ENCODE measurements around the gene SEMA6A. TPM values are rescaled to one million over a fixed set of nuclear protein-coding genes. Genes with fewer than 3 reads are reported as not detected.

Gene SEMA6A
- polyA plus RNA-seq, 10 donors = 32.9 to 60.2 (median 50.4) TPM

DNA sequence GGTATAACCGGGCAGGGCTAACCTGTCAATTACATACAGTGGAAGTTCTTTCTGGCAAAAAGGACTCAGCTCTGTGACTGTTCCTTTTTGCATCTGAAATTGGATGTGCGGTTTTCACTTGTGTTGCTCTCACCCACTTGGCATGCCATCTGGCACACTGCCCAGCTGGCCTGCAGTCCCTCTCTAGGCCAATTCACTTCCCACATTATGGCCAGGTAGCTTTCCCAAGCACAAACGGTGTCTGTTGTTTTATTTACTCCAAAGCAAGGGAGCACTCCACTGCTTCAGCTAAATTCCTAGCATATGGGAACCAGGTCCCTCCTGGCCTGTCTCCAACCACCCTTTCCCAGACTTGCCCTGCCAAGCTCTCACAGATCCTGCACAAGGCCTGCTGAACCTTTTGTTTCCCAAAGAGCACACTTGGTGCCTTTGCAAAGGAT lies 132.5 kb downstream of the SEMA6A start:
- DNase-seq = peak; percentile 43 to 55 (median 45)

DNA sequence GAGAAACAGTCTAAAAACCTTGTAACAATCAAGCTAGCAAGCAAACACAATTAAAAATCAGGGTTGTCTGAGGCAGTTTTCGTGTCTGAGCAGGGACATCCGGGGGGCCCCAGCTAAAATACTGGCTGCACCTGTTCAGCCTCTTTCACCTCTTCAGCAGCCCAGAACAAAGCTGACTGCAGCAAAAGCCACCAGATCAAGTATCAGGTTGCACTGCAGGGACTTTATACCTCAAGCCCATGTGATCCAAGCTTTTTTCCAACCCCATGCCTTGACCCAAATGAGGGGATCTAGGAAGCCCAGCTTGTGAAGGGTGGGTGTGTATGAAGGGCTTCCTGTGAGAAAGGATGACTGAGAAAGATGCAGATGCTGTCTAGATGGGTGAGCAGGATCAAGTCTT lies 133.4 kb downstream of the SEMA6A start:
- peak in 2 of 3 donors; percentile 25 to 37 for DNase-seq

DNA sequence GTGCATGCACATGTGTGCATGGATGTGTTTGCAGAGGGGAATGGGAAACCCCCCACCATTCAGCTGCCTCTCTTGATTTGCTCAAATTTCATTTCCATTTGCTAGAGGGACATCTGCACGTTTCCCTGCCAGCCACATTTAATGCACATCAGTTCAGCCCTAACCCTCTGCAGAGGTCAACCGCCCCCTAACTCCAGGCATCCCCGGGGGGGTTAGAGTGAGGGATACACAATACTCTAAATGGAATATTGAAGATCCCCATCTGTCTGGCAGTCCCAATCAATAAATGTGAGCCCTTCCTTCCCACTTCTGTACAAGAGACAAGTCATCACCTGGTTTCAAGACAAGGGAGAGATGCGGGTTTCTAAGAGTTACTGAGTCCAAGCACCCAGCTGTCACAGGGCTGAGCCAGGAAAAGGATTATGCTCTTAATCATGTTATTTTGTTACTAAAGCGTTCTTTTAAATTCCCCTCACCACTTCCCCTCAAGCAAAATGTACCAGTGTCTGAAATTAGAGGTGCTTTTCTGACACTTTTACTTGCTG lies 134.1 kb downstream of the SEMA6A start:
- peak in 2 of 3 donors; percentile 53 to 74 for DNase-seq

DNA sequence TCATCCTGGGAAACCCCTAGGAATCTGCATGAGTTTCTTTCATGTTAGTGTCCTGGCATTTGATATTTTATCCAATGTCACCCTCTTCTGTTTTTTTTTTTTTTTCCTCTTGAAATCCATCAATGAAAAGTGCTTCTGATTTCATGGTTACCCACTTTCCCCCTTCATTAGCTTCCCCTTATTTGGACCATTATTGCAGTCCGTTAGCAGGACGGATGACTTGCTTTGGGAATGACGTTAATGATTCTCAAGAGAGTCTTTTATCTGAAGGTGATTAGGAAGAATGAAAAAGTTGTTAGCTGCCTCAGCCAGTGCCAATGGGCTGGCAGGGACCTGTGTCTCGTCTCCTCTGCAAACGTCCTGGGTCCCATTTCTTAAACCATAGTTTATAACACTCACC lies 134.7 kb downstream of the SEMA6A start:
- no peak for DNase-seq

DNA sequence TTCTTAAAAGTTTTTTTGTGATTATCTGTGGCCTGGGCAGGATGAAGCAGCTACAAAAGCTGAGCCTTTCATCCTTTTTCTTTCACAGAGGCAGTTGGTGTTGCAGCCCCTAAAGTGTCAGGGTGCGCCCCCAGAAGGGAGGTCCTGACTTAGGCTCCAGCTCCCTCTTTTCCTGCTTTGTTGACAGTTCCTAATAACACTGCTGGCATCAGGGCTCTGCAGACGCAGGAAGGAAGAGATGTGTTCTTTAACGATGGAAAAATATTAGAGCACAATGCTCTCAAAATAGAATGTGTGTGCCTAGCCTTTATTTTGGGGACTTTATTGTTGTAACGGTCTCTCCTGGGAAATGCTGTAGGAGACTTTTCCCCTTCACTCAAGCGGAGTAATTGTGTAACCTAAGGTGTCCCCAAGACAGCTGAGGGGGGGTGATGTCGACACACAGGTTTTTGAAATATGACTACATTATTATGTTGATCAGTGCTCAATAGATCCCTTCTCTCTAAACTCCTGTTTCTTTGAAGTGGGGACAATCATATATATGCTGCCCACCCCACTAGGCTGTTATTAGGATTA lies 135.6 kb downstream of the SEMA6A start:
- no peak for DNase-seq

DNA sequence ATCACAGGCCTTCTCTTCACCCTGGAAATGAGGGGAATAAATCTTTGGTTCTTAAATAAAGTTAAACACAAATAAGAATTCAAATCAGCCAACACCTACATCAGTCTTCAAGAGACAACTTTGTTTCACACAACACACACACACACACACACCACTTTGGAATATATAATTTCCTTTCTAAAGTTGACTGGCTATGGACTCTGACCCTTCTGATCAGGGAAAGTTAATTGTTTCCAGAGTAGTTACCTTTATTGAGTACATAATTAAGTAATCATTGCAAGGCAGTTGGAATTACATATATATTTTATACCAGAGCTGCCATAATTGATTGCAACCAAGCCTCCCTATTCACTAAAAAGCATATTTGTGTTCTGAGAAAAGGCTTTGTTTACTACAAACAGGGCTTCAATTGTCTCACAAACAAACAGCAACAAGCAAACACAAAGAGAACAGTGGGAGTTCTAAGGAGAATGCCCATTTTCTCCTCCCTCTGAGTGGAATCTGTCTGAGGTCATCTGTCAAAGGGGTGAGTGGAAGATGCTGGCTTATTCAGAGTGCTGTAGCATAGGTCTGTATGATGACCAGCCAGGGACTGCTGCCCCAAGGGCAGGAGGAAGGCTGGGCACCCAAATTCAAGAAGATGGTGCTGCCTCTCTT lies 136.6 kb downstream of the SEMA6A start:
- DNase-seq = no peak

DNA sequence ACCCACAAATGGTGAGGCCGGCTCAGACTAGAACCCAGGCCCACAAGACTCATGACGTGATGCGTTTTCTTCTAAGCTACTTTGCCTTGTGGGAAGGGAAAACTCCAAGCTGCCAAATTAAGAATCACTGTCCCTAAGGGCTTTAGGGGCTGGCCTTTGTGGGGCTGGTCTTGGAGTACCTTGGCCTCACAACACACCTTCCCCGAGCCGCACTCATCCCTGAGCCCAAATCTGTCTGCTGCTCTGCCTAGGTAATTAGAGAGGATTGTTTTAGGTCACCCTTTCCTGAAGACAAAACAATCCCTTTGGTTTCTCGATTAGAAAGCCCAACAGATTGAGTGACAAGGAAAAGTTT lies 137.3 kb downstream of the SEMA6A start:
- no peak for DNase-seq

DNA sequence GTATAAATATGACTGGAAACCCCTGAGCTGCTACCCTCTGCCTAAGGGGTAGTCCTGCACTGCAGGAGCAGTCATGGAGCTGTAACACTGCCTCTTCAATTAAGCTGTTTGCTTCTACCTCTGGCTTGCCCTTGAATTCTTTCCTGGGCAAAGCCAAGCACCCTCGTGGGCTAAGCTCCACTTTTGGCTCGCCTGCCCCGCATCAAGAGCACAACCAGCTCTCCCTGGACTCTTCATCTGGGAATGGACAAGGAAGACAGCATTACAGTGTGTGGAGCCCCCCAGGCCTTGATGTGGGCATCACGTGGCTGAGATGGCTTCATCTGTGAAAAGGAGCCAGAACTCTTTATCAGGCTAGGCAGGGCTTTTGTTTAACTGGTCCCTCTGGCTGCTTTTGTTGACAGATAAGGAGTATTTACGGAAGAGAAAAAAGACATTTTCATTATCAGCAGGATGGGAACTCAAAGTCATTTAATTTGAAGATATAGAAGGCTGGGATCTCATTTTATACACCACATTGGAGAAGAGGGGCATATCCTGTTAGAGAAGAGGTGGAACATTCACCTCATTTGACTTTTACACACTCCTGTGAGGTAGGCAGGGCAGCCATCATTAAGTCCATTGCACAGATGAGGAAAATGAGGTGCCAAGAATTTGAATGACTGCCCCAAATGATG lies 137.8 kb downstream of the SEMA6A start:
- DNase-seq = no peak

DNA sequence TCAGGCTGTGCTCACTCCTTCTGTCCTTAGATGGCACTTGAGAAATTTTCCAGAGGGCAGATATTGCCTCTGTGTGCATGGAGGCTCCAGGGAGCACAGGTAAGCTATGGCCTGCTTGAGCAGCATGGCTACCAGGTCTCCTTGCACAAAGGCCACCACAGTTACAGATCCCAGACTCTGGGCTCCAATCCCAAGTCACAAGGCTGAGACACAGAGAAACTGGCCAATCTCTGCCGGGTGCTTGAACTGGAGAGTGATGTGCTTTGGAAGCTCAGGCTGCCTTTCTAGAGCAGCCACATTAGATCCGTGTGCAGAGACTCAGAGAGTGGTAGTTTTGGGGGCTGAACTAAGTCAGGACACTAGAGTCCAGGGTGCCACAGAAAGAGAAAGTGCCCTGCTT lies 145.7 kb downstream of the SEMA6A start:
- DNase-seq = no peak

DNA sequence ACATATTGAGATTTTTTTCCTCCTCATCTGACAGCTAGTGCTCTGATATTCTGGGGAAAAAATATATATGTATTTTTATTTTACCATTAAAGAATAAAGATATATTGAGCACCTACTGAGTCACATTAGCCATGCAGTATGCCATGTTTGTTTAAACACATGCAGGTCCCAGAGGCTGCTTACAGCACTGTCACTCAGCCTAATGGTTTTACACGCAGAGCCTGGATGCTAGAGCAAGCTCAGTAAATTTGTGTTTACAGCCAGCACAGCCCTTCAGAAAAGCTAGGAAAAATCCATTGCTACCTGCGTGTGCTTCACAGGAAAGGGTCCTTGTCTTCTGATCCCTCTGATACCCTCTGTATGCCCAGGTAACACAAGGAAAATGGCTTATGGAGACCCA lies 146.2 kb downstream of the SEMA6A start:
- DNase-seq = no peak

DNA sequence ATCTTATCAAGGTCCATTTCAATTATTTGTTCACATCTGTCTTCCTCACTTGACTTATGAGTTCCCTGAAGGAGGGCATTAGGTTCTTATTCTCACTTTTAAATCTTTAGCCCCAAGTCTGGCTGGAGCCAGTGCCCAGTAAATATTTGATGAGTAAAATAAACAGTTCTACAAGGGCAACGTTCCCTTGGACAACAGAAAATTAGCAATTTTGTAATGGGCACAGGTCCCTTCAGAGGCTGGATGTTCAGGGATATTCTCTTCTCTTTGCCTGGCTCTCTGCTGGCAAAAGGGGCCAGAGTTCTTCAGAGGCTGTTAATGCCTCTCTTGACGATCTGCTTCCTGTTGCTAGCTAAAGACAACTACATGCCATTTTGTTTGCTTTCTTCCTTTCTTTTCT lies 149.7 kb downstream of the SEMA6A start:
- DNase-seq = no peak

DNA sequence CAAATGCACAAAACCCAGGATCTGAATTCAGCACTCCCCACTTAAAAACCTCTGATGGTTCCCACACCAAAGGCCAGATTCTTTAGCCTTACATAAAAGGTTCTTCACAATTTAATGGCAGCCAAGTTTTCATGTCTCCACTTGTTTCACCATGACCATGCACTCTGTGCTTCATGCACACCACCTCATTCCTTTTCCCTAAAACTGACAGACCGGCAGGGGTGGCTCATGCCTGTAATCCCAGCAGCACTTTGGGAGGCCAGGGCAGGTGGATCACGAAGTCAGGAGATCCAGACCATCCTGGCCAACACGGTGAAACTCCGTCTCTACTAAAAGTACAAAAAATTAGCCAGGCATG lies 150.4 kb downstream of the SEMA6A start:
- DNase-seq = no peak

DNA sequence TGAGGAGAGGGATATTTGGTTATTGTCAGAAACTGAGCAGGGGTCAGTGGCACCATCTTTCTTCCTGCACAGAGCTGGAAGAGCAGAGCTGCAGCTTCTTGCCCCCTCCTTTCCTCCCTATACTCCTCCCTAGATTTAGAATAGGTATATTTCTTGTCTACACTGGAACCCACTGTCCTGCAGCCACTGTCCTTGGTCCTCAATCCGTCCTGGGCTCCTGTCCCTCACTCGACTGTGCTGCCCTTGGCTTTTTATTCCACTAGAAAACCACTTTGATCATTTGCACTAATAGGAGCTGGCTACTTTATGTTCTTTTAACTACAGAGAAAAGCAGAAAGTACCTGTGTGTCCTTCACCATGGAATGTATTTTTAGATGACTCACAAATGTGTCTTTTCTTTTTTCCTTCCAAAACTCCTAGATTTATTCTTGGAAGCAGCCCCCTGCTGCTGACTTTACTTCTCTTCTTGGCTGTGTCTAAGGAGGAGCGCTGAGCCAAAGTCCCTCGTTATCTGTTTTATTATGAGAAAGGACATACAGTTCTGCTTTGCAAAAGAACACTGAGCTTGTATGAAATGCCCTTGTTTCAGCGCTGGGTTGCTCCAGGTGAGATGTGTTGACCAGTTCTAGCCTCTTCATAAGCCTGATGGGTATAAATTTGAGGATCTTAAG lies 150.9 kb downstream of the SEMA6A start:
- DNase-seq = no peak

DNA sequence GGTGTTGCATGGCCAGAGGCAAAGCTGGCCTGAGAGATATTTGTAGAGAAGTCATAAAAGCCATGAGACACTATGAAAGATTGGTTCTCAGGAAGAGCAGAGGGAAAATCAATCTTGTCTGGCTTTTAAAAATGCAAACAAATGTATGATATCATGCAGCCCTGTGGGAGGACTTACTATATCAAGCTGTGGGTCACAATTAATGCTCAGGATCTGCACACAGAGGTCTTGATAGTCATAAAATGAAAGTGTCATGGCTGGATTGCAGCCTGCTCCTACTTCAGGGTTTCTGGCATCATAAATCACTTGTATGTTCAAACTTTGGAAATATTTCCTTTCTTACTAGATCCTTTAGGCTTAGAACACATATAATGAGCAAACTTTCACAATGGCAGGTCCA lies 151.5 kb downstream of the SEMA6A start:
- DNase-seq = peak in 1 of 3 donors; percentile 44

DNA sequence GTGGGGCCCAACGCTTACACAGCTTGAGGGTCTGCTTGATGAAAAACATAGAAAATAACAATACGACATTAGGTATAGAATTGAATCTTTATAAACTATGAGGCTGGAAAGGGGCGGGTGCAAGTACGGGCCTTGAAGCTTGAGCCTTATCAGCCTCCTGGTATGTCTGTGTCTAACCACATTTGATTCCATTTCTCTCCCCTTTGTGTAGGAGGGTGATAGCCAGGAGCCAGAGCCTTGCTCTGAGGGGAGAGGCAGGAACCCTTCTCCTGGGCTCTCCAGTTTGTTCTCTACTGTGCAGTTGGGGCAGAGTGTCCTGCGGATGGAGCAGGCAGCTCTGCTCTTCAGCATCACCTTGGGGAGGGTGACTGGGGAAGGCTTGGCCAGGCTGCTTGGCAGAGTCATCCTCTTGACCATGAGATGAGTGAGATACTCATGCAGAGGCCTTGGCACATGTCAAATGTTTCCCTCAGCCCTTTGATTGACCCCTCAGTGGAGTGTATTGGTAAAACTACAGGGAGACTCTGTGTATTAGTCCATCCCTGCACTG lies 153.5 kb downstream of the SEMA6A start:
- DNase-seq = no peak

DNA sequence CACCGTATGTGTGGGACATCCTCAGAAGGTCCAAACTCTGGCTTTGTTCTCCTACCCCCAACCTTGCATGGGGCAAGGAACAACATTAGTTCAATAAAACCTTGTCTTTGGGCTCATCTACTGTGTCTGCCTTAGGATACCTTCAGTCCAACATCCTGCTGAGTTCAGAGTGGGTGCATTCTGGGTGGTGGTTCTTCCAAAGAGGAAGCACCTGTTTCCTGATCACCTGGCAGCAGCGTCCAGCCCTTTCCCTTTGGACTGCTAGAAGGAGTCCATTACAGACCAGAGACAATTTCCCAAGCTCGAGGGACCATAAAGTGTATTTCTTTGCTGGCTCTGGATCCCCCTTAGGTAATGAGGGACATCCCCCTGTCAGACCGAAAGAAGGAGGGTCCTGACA lies 154.1 kb downstream of the SEMA6A start:
- no peak for DNase-seq

DNA sequence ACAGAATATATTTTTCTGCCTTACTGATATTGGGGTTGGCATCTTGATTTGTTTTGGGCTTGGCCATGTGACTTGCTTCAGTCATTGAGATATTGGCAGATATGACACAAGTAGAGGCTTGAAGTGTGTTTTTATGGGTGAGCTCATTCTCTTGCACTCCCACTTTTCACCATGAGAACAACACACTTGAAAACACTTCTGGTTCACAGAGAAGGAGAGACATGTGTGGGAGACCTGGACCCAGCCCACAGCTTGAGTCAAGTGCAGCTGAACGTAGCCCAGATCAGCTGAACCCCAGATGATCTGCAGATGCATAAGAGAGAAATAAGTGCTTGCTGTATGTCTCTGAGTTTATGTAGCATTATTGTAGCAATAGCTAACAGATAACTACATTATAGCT lies 155.4 kb downstream of the SEMA6A start:
- no peak for DNase-seq

DNA sequence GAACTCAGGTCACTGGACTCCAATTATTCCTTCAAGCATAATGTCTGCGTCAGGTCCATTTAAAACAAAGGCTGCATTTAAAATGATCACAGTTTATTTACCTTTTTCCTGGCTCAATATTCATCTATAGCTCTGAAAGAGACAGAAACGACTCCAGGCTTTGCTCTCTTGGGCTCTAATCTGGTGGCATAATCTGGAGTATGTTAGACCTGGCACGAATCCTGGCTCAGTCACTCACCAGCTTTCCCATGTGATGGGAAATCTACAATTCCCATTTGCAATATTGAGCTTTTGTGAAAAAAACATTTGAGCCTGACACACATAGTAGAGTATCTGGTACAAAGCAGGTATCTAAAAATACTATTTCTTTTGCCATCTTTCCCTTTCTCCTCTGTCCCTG lies 155.8 kb downstream of the SEMA6A start:
- DNase-seq = no peak

DNA sequence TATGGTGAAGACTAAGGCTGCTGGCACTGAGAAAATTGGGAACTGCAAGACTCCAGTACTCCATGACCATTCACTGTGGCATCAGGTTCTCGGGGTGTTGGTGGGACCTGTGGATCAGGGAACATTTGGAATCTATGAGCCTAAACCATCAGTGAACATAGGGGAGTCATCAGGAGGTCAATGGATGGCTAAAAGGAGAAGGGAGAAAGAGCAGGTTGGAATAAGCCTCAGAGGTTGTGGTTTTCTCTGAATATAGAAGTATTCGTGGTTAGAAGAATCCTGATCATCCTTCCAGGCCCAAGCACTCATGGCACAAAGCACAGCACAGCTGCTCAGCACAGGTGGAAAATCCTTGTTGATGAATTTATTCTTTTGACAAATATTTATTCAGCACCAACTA lies 156.6 kb downstream of the SEMA6A start:
- DNase-seq = no peak

DNA sequence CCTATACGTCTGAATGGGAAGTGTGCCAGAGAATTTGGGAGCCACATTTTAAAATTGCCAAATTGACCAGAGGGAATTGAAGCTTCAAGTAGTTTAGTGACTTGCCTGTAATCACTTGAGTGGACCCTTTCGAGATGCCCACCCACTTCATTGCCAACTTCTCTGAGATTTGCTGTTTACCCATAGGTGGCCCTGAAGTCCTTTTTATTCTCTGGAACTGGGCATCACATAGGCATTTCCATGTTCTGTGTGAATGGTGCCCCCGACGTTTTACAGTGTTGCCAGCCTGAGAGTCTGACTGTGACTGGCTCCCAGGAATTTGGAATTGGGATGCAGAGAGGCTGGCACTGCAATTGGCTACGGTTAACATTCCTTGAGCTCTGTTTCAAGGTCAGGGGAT lies 158.6 kb downstream of the SEMA6A start:
- no peak for DNase-seq

DNA sequence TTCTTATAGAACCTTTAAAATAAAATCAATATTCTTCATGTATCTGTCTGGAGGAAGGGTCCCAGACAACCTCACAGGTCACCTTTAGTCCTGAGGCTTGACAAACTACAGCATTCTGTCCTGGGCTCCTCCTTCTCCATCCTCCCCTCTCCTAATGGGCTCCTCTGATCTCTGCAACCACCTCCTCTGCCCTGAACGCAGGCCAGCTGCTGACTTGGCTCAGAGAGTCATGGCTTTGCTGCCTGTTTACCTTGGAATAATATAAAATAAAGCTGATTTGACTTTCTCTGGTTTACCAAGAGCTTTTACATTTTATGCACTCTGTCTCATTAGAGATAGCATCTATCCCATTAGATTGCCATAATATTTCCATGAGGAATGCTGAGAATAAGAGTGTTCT lies 159.4 kb downstream of the SEMA6A start:
- DNase-seq = no peak

DNA sequence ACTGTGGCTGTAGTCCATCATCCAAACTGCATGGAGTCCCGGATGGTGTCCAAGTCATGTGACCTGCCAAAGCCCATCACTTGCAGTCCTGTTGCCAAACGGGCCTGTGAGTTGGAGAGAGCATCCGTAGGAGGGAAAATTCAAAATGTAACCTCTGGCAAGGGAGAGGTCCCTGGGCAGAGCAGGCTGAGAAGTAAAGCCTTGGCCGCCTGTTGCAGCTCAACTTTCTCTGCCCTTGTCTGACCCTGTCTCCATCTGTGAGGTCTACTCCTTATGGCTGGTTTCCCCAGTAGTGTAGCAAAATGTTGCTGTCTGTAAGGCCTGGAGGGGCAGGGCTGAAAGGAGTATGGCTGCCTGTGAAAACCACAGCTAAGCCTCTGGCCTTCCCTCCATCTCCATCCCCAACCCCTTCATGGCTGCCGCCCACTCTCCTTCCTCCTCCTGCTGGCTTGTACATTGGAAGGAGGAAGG lies 163.5 kb downstream of the SEMA6A start:
- peak; percentile 28 to 75 (median 59) for DNase-seq
